Lower lobe of right lung (tissue), 2 donors: ENCODE data around the gene RB1. TPM values are rescaled to one million over a fixed set of nuclear protein-coding genes. Genes with fewer than 3 reads are reported as not detected.
A peak's percentile ranks its signal among the peaks of the same experiment; 100 is the strongest.

ENCODE experiments used
- ATAC-seq, 2 donors: fragments of 200-7000 bp; cut with Tn5 transposase; one replicate each; pipeline ENCODE4 v1.9.1; 2020 to 2022; ENCODE audit warnings: mild to moderate bottlenecking in 2 of 2, moderate library complexity in 2 of 2
- DNase-seq: peaks from one replicate; pipeline ENCODE4 v3.0.0-alpha.2; 2020
- H3K27ac ChIP-seq: fragments of 200-600 bp; one replicate; pipeline ENCODE4 v1.8.0; 2022
- H3K27me3 ChIP-seq: fragments of 200-600 bp; one replicate; pipeline ENCODE4 v1.8.0; 2022; ENCODE audit warnings: low read depth
- H3K36me3 ChIP-seq: fragments of 200-600 bp; one replicate; pipeline ENCODE4 v1.8.0; 2022; ENCODE audit warnings: mild to moderate bottlenecking
- H3K4me1 ChIP-seq: fragments of 200-600 bp; one replicate; pipeline ENCODE4 v1.8.0; 2022
- H3K4me3 ChIP-seq: fragments of 200-600 bp; one replicate; pipeline ENCODE4 v1.8.0; 2022; ENCODE audit warnings: mild to moderate bottlenecking
- H3K9me3 ChIP-seq: fragments of 200-600 bp; one replicate; pipeline ENCODE4 v1.8.0; 2022
- CTCF ChIP-seq: fragments of 200-600 bp; IDR thresholded peaks from one replicate; pipeline ENCODE4 v1.8.0; 2022; ENCODE audit warnings: antibody characterized with exemption, mild to moderate bottlenecking
- intact Hi-C: fragments of 100-400 bp; cut with DNase I; formaldehyde crosslinking; loops from one replicate; pipeline ENCODE4 v1.11.0; 2022
- total RNA-seq: library from RNA; stranded (reverse); fragmentation: NEBNext Ultra II Directional; extraction: Animal tissue kit (Norgen Biotek cat#: 25700); gene quantifications from one replicate; pipeline ENCODE4 v1.2.1, GENCODE V29; 2021
- donor health status: DM: no; HTN: yes; CAD: no; lungs with severe emphysema.

The RB1 gene
- total RNA-seq, 1 donor from 2014 or later: 38.1 TPM

GRCh38 chr13:48296528-48296927, 7.0 kb upstream of the RB1 start:
- TF ChIP-seq CTCF: no peak
- intact Hi-C loops: no loop called here
- H3K36me3 ChIP-seq: no peaks in the 10 kb centered on the region
- no peak overlapping the region for H3K27ac ChIP-seq
- H3K27me3 ChIP-seq: no peaks in the 10 kb centered on the region
- H3K9me3 ChIP-seq: no peaks in the 10 kb centered on the region
- DNase-seq (no peak), ATAC-seq (no peak)
- H3K4me3 ChIP-seq: no peak overlapping the region
- H3K4me1 ChIP-seq: no peaks in the 10 kb centered on the region

- intact Hi-C loops: no loop called here
- DNase-seq (no peak), ATAC-seq (no peak)
- no peaks in the 10 kb centered on the region for H3K4me1 ChIP-seq
- no peak overlapping the region for H3K27ac ChIP-seq
- no peak for TF ChIP-seq CTCF
- no peaks in the 10 kb centered on the region for H3K9me3 ChIP-seq
- no peaks in the 10 kb centered on the region for H3K27me3 ChIP-seq
- no peaks in the 10 kb centered on the region for H3K36me3 ChIP-seq
- no peak overlapping the region for H3K4me3 ChIP-seq
Observed at GRCh38 chr13:48297131-48297786, 6.3 kb upstream of the RB1 start.

GRCh38 chr13:48299591-48299990, 4.0 kb upstream of the RB1 start:
- intact Hi-C loops: no loop called here
- no peak for ATAC-seq
- H3K27ac ChIP-seq: no peak overlapping the region
- H3K36me3 ChIP-seq: no peaks in the 10 kb centered on the region
- TF ChIP-seq CTCF: no peak
- no peaks in the 10 kb centered on the region for H3K9me3 ChIP-seq
- no peak for DNase-seq
- H3K27me3 ChIP-seq: no peaks in the 10 kb centered on the region
- H3K4me1 ChIP-seq: peaks cover 6% of the 10 kb centered on the region
- no peak overlapping the region for H3K4me3 ChIP-seq

DNA sequence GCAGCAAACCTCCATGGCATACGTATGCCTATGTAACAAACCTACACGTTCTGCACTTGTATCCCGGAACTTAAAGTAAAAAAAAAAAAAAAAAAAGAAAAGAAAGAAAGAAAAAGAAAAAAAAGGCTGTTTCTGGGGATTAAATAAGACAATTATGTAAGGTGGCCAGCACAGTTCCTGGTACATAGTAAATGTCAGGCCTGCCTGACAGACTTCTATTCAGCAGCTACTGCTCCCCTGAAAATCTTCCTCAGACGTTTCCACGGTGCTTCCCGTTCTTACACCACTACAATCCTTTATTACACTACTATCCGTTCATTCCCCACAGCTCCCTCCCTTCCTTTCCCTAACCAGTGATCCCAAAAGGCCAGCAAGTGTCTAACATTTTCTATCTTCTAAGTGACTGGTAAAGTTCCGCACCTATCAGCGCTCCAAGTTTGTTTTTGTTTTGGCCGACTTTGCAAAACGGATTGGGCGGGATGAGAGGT, 636 bp upstream of the RB1 start:
- no peak for TF ChIP-seq CTCF
- Histone ChIP-seq H3K27me3 (no peaks in the 10 kb centered on the region), H3K9me3 (no peaks in the 10 kb centered on the region), H3K27ac (peak overlapping the region; percentile 100), H3K4me1 (peaks cover 25% of the 10 kb centered on the region), H3K36me3 (peaks cover 6% of the 10 kb centered on the region), H3K4me3 (peak overlapping the region; percentile 83)
- DNase-seq (no peak), ATAC-seq (peak; percentile 0 to 30)
- intact Hi-C loops: no loop called here

GRCh38 chr13:48304143-48304876, 759 bp downstream of the RB1 start:
- ATAC-seq (peak; percentile 28 to 43), DNase-seq (no peak)
- H3K36me3 ChIP-seq: peaks cover 18% of the 10 kb centered on the region
- no peak for TF ChIP-seq CTCF
- H3K4me3 ChIP-seq: peak overlapping the region; percentile 83
- intact Hi-C loops: no loop called here
- H3K9me3 ChIP-seq: no peaks in the 10 kb centered on the region
- peak overlapping the region; percentile 100 for H3K27ac ChIP-seq
- H3K4me1 ChIP-seq: peaks cover 26% of the 10 kb centered on the region
- H3K27me3 ChIP-seq: no peaks in the 10 kb centered on the region
